HepG2 (cell line): ENCODE measurements around the gene CEP170. TPM values are rescaled to one million over a fixed set of nuclear protein-coding genes. Genes with fewer than 3 reads are reported as not detected.
"Not testable (repeated sequence)": the region's sequence is repeated elsewhere in the genome, so short reads cannot be mapped to it uniquely, and the experiment has no call there.

Source experiments
- ATAC-seq: fragments of 200-7000 bp; cut with Tn5 transposase; 3 replicates; pipeline ENCODE4 v1.9.1; 2020; ENCODE audit warnings: mild to moderate bottlenecking, moderate library complexity
- BruUV-seq: library from RNA; stranded (reverse); fragments of 400-500 nt; replicated peaks from 2 replicates; lab custom pipeline; 2021; lab: Mats Ljungman, UMichigan
- CTCF ChIA-PET: fragments of 300-600 bp; formaldehyde crosslinking; extraction: SDS; loops from one replicate; lab custom pipeline; 2021; ENCODE audit warnings: low total read pairs, inconsistent platforms, low intra/inter-chr PET ratio; lab: Yijun Ruan, JAX
- POLR2A ChIA-PET: fragments of 350-600 bp; sonication (Branson Sonifier 250); formaldehyde crosslinking; loops from one replicate; lab custom pipeline; 2020; ENCODE audit warnings: antibody characterized with exemption, inconsistent platforms; lab: Yijun Ruan, JAX
- DNase-seq: peaks from one replicate; pipeline ENCODE4 v3.0.0-alpha.2; 2015; ENCODE audit warnings: low spot score
- FAIRE-seq: peaks from 3 replicates; lab custom pipeline; 2011; peaks lifted over from hg19 to GRCh38; lab: Jason Lieb, UNC
- H2AFZ ChIP-seq: one replicate; pipeline ENCODE4 v1.6.1; 2011; ENCODE audit warnings: low read length, inconsistent platforms
- H3K27ac ChIP-seq: fragments of 300-600 bp; 3 replicates; pipeline ENCODE4 v1.8.0; 2011; ENCODE audit warnings: mixed run types, mild to moderate bottlenecking, mixed read lengths, low read length, inconsistent platforms; ENCODE audit not compliant: insufficient read depth; ENCODE audit errors: extremely low read length
- H3K27me3 ChIP-seq, 2 experiments: fragments of 200-600 bp in 1 of 2; 2 replicates in 1 of 2; 3 replicates in 1 of 2; pipeline versions ENCODE4 v1.6.0 to v1.8.0; 2011; ENCODE audit warnings: low read length in 2 of 2, mild to moderate bottlenecking in 2 of 2, moderate library complexity in 2 of 2, inconsistent platforms in 1 of 2; ENCODE audit not compliant: insufficient read depth in 2 of 2, control insufficient read depth in 1 of 2
- H3K36me3 ChIP-seq, 2 experiments: fragments of 200-600 bp in 1 of 2; replicated peaks in 1 of 2; 2 replicates in 1 of 2; 3 replicates in 1 of 2; pipeline versions ENCODE4 v1.5.1 to v1.8.0; 2011; ENCODE audit warnings: low read length in 2 of 2, inconsistent platforms in 1 of 2; ENCODE audit not compliant: insufficient read depth in 2 of 2, control insufficient read depth in 1 of 2
- H3K4me1 ChIP-seq: 2 replicates; pipeline ENCODE4 v1.5.1; 2012; ENCODE audit warnings: low read length, inconsistent platforms; ENCODE audit not compliant: insufficient read depth
- H3K4me2 ChIP-seq: 2 replicates; pipeline ENCODE4 v1.6.0; 2011; ENCODE audit warnings: low read depth, low read length, inconsistent platforms
- H3K4me3 ChIP-seq, 3 experiments: fragments of 200-600 bp in 1 of 3; sonication (generic), shearing (Covaris generic) in 1 of 3; replicated peaks in 1 of 3; 2 replicates each; pipeline ENCODE4 v1.5.1; 2011 to 2016; ENCODE audit warnings: low read length in 3 of 3, inconsistent platforms in 2 of 3, low read depth in 2 of 3, mild to moderate bottlenecking in 2 of 3, control low read depth in 1 of 3, mixed read lengths in 1 of 3; ENCODE audit not compliant: insufficient read depth in 1 of 3
- H3K79me2 ChIP-seq: one replicate; pipeline ENCODE4 v1.6.1; 2011; ENCODE audit warnings: low read length, inconsistent platforms; ENCODE audit not compliant: insufficient read depth
- H3K9ac ChIP-seq: 2 replicates; pipeline ENCODE4 v1.6.0; 2011; ENCODE audit warnings: mild to moderate bottlenecking, low read depth, low read length, inconsistent platforms; ENCODE audit not compliant: insufficient read depth
- H3K9me3 ChIP-seq: 2 replicates; pipeline ENCODE4 v1.5.1; 2012; ENCODE audit warnings: mild to moderate bottlenecking, low read length
- H4K20me1 ChIP-seq: 2 replicates; pipeline ENCODE4 v1.6.0; 2011; ENCODE audit warnings: inconsistent platforms, mild to moderate bottlenecking, low read length, moderate library complexity; ENCODE audit not compliant: insufficient read depth
- BCL6 ChIP-seq: IDR thresholded peaks from 2 replicates; pipeline ENCODE4 v1.6.1; 2016; ENCODE audit warnings: missing genetic modification reagents, missing compliant biosample characterization
- FOXA1 ChIP-seq, 2 experiments: fragments of 450-650 bp in 1 of 2; sonication (generic) in 1 of 2; formaldehyde crosslinking in 1 of 2; IDR thresholded peaks; 2 replicates each; pipeline versions ENCODE4 v1.4.0 to v1.6.1; 2016 to 2020; ENCODE audit warnings: missing genetic modification reagents in 1 of 2
- FOXA3 ChIP-seq: IDR thresholded peaks from 2 replicates; pipeline ENCODE4 v1.6.1; 2016; ENCODE audit warnings: missing genetic modification reagents, missing compliant biosample characterization
- FOXJ3 ChIP-seq: sonication (generic); formaldehyde crosslinking; IDR thresholded peaks from 2 replicates; pipeline ENCODE4 v1.4.0; 2020; ENCODE audit warnings: missing genetic modification reagents, mild to moderate bottlenecking, borderline replicate concordance
- ISL2 ChIP-seq: sonication (generic); formaldehyde crosslinking; IDR thresholded peaks from 2 replicates; pipeline ENCODE4 v1.5.0; 2020; ENCODE audit warnings: missing genetic modification reagents
- NCOA2 ChIP-seq: sonication (generic); formaldehyde crosslinking; IDR thresholded peaks from 2 replicates; pipeline ENCODE4 v1.8.0; 2022; ENCODE audit warnings: inconsistent platforms
- SOX13 ChIP-seq, 3 experiments: fragments of 450-650 bp in 1 of 3; sonication (generic) in 1 of 3; formaldehyde crosslinking in 1 of 3; IDR thresholded peaks in 2 of 3; conservative IDR thresholded peaks in 1 of 3; 2 replicates each; pipeline versions ENCODE4 v1.5.0 to v1.6.1; 2016 to 2020; ENCODE audit warnings: antibody characterized with exemption in 1 of 3, mild to moderate bottlenecking in 1 of 3, missing compliant biosample characterization in 1 of 3, missing genetic modification reagents in 1 of 3, moderate library complexity in 1 of 3
- TCF7 ChIP-seq: sonication (generic); IDR thresholded peaks from 2 replicates; pipeline ENCODE4 v1.6.1; 2016; ENCODE audit warnings: antibody characterized with exemption, low read depth
- WGBS: methylation state at CpG from one replicate; pipeline ENCODE4 v1.1.6; 2017; ENCODE audit warnings: low lambda C conversion rate; 5-methylcytosine and 5-hydroxymethylcytosine counted together
- in situ Hi-C: cut with HindIII; loops from 2 replicates; pipeline ENCODE4 v1.10.0; 2017; ENCODE audit warnings: low pct_unique_long_range_greater_than_20kb; ENCODE audit not compliant: extremely low pct_ligation_motif_present
- intact Hi-C: fragments of 100-400 bp; cut with micrococcal nuclease; formaldehyde crosslinking; loops from one replicate; pipeline ENCODE4 v1.10.0; 2022; ENCODE audit not compliant: unreplicated experiment
- polyA plus RNA-seq, 8 experiments: library from polyadenylated mRNA; depleted of rRNA in 3 of 8; stranded (reverse) in 7 of 8; unstranded in 1 of 8; fragments of >200 nt; fragmentation: Illumina TruSeq in 4 of 8; extraction: Trizol in 4 of 8; gene quantifications; 2 replicates each; pipeline versions ENCODE4 v1.2.1 to v1.2.3, GENCODE V29; 2011 to 2016; ENCODE audit warnings: low read depth in 4 of 8, missing spikeins in 1 of 8, mixed read lengths in 1 of 8; ENCODE audit not compliant: insufficient read depth in 1 of 8
- total RNA-seq, 5 experiments: library from RNA; depleted of rRNA; stranded (reverse); fragments of >200 nt; fragmentation: Illumina TruSeq; extraction: Trizol; gene quantifications; 2 replicates each; pipeline ENCODE4 v1.2.3, GENCODE V29; 2016; ENCODE audit warnings: low read depth in 1 of 5
- TF ChIP-seq, protein P1 (sequence below): sonication (generic); formaldehyde crosslinking; IDR thresholded peaks from 2 replicates; pipeline ENCODE4 v1.4.0; 2020; ENCODE audit warnings: missing genetic modification reagents, borderline replicate concordance

Gene CEP170
- total and polyA plus RNA-seq, 2 of the 13 experiments (the other 11 are each of a cell fraction or from before 2014, with no cell fraction given), result 23.0 to 28.6 TPM

- H3K9ac ChIP-seq, H3K36me3 ChIP-seq, H3K4me2 ChIP-seq, H3K79me2 ChIP-seq, H4K20me1 ChIP-seq, DNase-seq, CTCF ChIA-PET, POLR2A ChIA-PET, in situ Hi-C loops, ATAC-seq, H3K4me1 ChIP-seq, H3K27ac ChIP-seq, H3K27me3 ChIP-seq, FAIRE-seq, intact Hi-C loops, H3K4me3 ChIP-seq, H3K9me3 ChIP-seq, H2AFZ ChIP-seq: not testable (repeated sequence)
- BruUV-seq, result TSS peak; percentile 13
- 93% methylated on average over 7 of the region's 7 CpGs for WGBS
Observed at GRCh38 chr1:243150906-243151305, 104.2 kb downstream of the CEP170 start.

DNA sequence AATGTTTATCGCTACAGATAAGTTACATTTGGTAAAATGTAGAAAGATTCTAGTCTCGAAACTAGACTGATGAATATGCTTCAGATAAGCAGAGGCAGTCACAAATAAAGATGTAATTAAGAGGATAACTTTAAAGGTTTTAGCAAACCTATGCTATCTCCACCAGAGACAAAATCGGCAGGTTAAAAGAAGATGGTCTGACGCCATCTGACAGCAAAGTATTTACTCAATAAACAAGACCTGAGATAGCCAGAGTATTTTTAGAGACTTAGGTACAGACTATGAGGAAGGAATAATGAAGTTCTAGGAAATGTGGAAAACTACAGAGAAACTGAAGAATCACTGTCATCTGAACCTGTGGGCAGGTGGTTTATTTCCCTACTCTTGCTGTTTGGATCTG, 106.0 kb downstream of the CEP170 start:
- intact Hi-C loops; H2AFZ ChIP-seq; H3K27me3 ChIP-seq; CTCF ChIA-PET; TF ChIP-seq SOX13, FOXA1 (IDR thresholded peaks at IDR 0.05): not testable (repeated sequence)
- FAIRE-seq (peak; percentile 34), DNase-seq (peak; percentile 33)
- TF ChIP-seq, protein P1, sequence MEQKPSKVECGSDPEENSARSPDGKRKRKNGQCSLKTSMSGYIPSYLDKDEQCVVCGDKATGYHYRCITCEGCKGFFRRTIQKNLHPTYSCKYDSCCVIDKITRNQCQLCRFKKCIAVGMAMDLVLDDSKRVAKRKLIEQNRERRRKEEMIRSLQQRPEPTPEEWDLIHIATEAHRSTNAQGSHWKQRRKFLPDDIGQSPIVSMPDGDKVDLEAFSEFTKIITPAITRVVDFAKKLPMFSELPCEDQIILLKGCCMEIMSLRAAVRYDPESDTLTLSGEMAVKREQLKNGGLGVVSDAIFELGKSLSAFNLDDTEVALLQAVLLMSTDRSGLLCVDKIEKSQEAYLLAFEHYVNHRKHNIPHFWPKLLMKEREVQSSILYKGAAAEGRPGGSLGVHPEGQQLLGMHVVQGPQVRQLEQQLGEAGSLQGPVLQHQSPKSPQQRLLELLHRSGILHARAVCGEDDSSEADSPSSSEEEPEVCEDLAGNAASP (CRISPR knock-in tag), result peak; percentile 14; the same call in 1 of the 2 replicates
- peak; percentile 44 for TF ChIP-seq TCF7
- TF ChIP-seq FOXJ3 (CRISPR knock-in tag), result peak; percentile 24; the same call in 1 of the 2 replicates
- TF ChIP-seq SOX13 (CRISPR knock-in tag; conservative IDR thresholded peaks at IDR 0.05 in 1 of 2, IDR thresholded peaks at IDR 0.05 in 1 of 2), result peak in 1 of 2 experiments; percentile 9; a peak in 1 of 4 replicates
- peak; percentile 57; the same call in 1 of the 2 replicates for TF ChIP-seq FOXA1 (CRISPR knock-in tag; IDR thresholded peaks at IDR 0.05)
- peak; percentile 52; the same call in 1 of the 2 replicates for TF ChIP-seq ISL2 (CRISPR knock-in tag)
- peak; percentile 47 for TF ChIP-seq FOXA3 (CRISPR knock-in tag)
- peak; percentile 46; the same call in 1 of the 2 replicates for TF ChIP-seq NCOA2 (CRISPR knock-in tag)
- TF ChIP-seq BCL6 (CRISPR knock-in tag), result peak; percentile 82
- TF ChIP-seq, all 625 proteins: peak for 9; not testable (repeated sequence) for 616
- in situ Hi-C loops, H3K36me3 ChIP-seq, H3K4me1 ChIP-seq, H4K20me1 ChIP-seq, H3K27ac ChIP-seq, H3K9ac ChIP-seq, H3K4me2 ChIP-seq, POLR2A ChIA-PET, H3K4me3 ChIP-seq, BruUV-seq, H3K79me2 ChIP-seq, H3K9me3 ChIP-seq: not testable (repeated sequence)
- 57% methylated on average over 4 of the region's 4 CpGs for WGBS
- ATAC-seq, result peak; percentile 72

GRCh38 chr1:243147351-243147750, 107.7 kb downstream of the CEP170 start:
- in situ Hi-C loops, intact Hi-C loops, ATAC-seq, H3K4me3 ChIP-seq, POLR2A ChIA-PET, H3K79me2 ChIP-seq, H3K4me2 ChIP-seq, DNase-seq, H4K20me1 ChIP-seq, FAIRE-seq, CTCF ChIA-PET, H3K27ac ChIP-seq, H3K36me3 ChIP-seq, H2AFZ ChIP-seq, H3K9me3 ChIP-seq, H3K9ac ChIP-seq, BruUV-seq, H3K4me1 ChIP-seq, H3K27me3 ChIP-seq: not testable (repeated sequence)
